GM12875 (cell line): ENCODE results near the gene DNAJC11.
"Not testable (repeated sequence)": the region's sequence is repeated elsewhere in the genome, so short reads cannot be mapped to it uniquely, and the experiment has no call there.

Source experiments
- H3K4me3 ChIP-seq: one replicate; pipeline ENCODE4 v1.5.1; 2011; ENCODE audit warnings: low read depth, low read length, control low read depth
- TF ChIP-seq, protein P1 (sequence below): IDR thresholded peaks from 2 replicates; pipeline ENCODE4 v1.5.1; 2011; ENCODE audit warnings: low read depth, mild to moderate bottlenecking, control low read depth, inconsistent platforms, low read length, moderate library complexity, borderline replicate concordance; ENCODE audit not compliant: insufficient read depth

Gene DNAJC11

DNA sequence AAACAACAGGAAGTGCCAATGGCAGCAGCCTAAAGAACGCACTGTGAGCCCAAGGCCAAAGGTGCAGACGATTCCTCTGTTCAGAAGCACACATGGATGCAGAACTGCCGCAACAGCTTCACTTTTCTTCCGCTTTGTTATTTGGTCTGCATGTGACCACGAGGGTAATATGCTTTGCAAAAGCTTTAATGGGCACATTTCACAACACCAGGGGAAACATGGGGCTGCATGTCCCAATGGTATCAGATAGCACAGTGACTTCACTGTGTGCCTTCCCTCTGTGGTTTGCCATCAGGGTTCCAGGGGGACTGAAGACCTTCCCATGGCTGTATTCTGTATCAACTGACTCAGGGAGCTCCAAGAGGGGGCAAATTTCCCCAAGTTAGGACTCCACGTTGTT, 48.6 kb downstream of the DNAJC11 start:
- no peak overlapping the region for H3K4me3 ChIP-seq
- TF ChIP-seq, protein P1, sequence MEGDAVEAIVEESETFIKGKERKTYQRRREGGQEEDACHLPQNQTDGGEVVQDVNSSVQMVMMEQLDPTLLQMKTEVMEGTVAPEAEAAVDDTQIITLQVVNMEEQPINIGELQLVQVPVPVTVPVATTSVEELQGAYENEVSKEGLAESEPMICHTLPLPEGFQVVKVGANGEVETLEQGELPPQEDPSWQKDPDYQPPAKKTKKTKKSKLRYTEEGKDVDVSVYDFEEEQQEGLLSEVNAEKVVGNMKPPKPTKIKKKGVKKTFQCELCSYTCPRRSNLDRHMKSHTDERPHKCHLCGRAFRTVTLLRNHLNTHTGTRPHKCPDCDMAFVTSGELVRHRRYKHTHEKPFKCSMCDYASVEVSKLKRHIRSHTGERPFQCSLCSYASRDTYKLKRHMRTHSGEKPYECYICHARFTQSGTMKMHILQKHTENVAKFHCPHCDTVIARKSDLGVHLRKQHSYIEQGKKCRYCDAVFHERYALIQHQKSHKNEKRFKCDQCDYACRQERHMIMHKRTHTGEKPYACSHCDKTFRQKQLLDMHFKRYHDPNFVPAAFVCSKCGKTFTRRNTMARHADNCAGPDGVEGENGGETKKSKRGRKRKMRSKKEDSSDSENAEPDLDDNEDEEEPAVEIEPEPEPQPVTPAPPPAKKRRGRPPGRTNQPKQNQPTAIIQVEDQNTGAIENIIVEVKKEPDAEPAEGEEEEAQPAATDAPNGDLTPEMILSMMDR = no peak

DNA sequence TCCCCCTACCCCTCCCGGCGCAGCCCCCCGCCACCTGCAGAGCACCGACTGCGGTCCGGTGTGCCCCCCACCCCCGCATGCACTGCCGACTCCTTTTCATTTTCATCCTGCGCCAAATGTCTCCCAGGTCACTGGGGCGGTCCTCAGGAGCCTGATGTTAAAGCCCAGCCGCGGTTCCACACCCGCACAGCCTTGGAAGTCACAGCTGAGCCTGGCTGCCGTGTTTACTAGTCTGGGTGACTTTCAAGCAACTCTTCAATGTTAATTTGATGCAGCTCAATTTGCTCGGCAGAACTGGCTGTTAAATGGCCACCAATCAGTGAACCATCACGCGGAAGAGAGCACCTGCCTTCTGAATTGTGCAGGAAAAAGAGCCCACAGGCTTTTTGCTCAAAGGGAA, 49.7 kb downstream of the DNAJC11 start:
- no peak overlapping the region for H3K4me3 ChIP-seq
- TF ChIP-seq, protein P1 = no peak

DNA sequence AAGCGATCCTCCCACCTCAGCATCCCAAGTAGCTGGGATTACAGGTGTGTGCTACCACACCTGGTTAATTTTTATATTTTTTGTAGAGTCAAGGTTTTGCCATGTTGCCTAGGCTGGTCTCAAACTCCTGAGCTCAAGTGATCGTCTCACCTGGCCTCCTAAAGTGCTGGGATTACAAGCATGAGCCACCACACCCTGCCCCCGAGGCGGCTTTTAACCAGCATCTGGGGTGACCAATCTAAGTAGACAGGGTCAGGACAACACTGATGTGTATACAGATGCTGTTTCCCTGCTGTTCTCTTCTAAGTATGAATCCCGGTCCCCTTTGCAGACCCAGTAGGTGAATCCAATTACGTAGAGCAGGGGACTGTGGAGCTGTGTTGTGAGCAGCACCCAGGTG, 53.1 kb downstream of the DNAJC11 start:
- no peak overlapping the region for H3K4me3 ChIP-seq
- TF ChIP-seq, protein P1 = no peak

DNA sequence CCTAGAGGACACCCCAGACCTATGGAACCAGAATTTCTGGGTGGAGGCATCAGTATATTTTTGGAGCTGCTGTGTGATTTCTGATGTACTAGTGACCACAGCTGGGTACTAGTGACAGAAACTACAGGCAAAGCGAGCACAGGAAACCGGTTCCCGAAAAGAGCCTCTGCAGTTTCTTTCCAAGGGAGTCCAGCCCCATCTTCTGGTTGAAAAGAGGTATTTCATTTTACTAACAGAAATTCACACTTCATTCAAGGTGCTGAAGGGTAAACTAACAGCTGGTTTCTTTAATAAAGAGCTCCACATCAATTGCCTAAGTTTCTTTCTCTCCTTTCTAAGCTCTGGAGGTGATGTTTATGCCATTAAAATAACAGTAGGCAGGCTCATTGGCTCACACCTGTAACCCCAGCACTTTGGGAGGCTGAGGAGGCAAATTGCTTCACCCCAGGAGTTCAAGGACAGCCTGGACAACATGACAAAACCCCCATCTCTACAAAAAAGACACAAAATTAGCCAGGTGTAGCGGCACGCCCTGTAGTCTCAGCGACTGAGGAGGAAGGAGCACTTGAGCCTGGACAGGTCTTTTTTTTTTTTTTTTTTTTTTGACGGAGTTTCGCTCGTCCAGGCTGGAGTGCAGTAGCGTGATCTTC, 55.0 kb downstream of the DNAJC11 start:
- TF ChIP-seq, protein P1 = peak; percentile 43; the same call in 1 of the 2 replicates

DNA sequence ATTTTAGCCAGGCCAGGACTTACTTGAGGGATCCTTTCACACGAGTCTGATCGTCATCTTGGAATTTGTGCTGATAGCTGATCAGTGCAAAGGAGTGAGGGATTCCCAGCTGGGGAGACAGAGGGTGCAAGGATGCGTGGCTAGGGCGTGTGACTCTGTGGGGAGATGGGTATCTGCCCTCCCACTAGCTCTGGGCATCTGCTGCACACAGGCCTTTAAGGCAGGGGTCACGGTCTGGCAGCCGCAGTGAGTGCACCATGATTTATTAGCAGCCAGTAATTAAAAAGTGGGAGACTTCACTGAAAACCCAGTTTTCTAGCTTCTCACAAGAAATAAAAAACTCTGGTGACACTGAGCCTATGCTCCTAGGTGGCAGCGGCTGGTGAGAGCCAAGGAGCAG, 56.6 kb downstream of the DNAJC11 start:
- TF ChIP-seq, protein P1 = no peak
- no peak overlapping the region for H3K4me3 ChIP-seq

More for the DNA sequence above, 55.0 kb downstream of the DNAJC11 start:
- H3K4me3 ChIP-seq = no peak overlapping the region

DNA sequence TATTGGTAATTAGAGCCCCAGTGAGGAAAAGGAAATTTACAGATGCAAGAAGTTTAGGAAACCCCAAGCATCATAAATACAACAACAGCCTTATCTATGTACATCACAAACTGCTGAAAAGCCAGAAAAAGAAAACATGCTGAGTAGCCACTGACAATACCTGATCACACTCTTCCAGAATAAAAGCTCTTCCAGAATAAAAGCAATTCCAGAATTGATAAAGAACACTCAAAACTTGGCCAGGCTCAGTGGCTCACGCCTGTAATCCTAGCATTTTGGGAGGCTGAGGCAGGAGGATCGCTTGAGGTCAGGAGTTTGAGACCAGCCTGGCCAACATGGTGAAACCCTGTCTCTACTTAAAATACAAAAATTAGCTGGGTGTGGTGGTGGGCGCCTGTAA, 60.7 kb downstream of the DNAJC11 start:
- H3K4me3 ChIP-seq = not testable (repeated sequence)

DNA sequence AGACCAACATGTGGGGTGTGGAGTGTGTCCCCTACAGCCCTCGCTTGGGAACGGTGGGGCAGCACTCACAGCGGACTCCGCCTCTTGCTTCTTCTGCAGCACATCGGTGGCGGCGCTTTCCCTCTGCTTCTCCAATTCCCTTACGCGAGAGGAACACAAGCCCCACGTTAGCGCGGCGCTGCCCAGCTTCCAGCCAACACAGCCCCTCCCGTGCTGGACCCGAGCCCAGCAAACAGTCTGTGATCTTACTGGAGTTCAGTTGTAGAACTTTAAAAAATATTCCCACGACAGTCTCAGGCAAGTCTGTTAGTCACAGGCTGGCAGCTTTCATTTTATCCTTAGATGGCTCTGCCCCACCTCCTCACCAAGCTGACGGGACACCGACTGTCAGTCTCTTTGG, 63.4 kb downstream of the DNAJC11 start:
- TF ChIP-seq, protein P1 = no peak
- no peak overlapping the region for H3K4me3 ChIP-seq

DNA sequence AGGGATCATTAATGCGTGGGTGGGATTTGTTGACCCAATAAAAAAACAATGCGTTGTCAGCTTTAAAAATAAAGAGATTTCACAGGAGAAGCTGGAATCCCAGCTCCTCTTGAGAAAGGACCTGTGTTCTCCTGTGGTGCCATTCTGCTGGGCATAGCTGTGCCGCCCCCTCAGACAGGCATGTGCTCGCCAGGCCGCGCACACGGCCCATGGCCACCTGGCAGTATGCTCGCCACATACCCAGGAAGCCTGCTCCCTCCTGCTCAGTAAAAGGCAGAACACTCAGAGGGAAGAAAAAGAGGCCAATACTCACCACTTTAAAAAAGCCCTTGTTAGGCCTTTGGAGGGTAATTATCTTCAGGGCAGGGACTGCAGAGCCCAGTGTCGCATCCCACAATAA, 63.8 kb downstream of the DNAJC11 start:
- H3K4me3 ChIP-seq = no peak overlapping the region
- TF ChIP-seq, protein P1 = no peak

DNA sequence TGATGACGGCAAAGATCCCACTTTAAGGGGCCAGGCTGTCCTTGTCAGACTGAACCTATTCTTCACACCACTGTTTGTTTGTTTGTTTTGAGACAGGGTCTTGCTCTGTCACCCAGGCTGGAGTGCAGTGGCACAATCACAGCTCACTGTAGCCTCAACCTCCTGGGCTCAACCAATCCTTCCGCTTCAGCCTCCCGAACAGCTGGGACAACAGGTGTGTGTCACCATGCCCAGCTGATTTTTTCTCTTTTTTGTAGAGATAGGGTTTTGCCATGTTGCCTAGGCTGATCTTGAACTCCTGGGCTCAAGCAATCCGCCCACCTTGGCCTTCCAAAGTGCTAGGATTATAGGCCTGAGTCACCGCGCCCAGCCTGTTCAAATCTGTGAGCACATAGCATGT, 64.8 kb downstream of the DNAJC11 start:
- H3K4me3 ChIP-seq = not testable (repeated sequence)
